ENCODE data around the gene TMEM145.

DNA sequence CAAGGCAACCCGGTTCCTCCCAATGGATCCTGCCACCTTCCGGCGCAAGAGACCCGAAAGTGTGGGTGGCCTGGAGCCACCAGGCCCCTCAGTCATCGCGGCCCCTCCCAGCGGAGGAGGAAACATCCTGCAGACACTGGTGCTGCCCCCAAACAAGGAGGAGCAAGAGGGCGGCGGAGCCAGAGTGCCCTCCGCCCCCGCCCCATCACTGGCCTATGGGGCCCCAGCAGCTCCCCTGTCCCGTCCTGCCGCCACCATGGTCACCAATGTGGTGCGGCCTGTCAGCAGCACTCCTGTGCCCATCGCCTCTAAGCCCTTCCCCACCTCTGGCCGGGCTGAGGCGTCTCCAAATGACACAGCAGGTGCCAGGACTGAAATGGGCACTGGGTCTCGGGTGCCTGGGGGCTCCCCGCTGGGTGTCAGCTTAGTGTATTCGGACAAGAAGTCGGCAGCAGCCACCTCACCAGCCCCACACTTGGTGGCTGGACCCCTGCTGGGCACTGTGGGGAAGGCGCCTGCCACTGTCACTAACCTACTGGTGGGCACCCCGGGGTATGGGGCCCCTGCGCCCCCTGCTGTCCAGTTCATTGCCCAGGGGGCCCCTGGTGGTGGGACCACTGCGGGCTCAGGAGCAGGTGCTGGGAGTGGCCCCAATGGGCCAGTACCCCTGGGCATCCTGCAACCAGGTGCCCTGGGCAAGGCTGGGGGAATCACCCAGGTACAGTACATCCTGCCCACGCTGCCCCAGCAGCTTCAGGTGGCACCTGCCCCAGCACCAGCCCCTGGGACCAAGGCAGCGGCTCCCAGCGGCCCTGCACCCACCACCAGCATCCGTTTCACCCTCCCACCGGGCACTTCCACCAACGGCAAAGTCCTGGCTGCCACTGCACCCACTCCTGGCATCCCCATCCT lies 22.3 kb upstream of the TMEM145 start:
- no peak for TF ChIP-seq NFRKB (IDR thresholded peaks at IDR 0.05; ENCODE audit: low read depth)
- no peak for TF ChIP-seq ZNF212 (CRISPR knock-in tag; IDR thresholded peaks at IDR 0.05)
- no peak for TF ChIP-seq TCF7L2 (IDR thresholded peaks at IDR 0.05; ENCODE audit: low read depth, low read length)
- TF ChIP-seq POLR2AphosphoS5 (IDR thresholded peaks at IDR 0.05; ENCODE audit: control insufficient read depth, insufficient read depth, low read depth, low read length): 0 out of 2 replicates have a peak, but pooled peaks have one; percentile 14
- TF ChIP-seq CBX5 (IDR thresholded peaks at IDR 0.05; ENCODE audit: borderline replicate concordance, low read depth): no peak
- TF ChIP-seq, protein P1, sequence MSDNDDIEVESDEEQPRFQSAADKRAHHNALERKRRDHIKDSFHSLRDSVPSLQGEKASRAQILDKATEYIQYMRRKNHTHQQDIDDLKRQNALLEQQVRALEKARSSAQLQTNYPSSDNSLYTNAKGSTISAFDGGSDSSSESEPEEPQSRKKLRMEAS (CRISPR knock-in tag; IDR thresholded peaks at IDR 0.05): no peak
- TF ChIP-seq, protein P2, sequence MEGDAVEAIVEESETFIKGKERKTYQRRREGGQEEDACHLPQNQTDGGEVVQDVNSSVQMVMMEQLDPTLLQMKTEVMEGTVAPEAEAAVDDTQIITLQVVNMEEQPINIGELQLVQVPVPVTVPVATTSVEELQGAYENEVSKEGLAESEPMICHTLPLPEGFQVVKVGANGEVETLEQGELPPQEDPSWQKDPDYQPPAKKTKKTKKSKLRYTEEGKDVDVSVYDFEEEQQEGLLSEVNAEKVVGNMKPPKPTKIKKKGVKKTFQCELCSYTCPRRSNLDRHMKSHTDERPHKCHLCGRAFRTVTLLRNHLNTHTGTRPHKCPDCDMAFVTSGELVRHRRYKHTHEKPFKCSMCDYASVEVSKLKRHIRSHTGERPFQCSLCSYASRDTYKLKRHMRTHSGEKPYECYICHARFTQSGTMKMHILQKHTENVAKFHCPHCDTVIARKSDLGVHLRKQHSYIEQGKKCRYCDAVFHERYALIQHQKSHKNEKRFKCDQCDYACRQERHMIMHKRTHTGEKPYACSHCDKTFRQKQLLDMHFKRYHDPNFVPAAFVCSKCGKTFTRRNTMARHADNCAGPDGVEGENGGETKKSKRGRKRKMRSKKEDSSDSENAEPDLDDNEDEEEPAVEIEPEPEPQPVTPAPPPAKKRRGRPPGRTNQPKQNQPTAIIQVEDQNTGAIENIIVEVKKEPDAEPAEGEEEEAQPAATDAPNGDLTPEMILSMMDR (IDR thresholded peaks at IDR 0.05 in 2 of 3, conservative IDR thresholded peaks at IDR 0.05 in 1 of 3; ENCODE audit: insufficient read depth in 2 of 3, low read depth in 1 of 3, low read length in 3 of 3): peak; percentile 50 to 96 (median 67); a peak in 5 of 6 replicates
- TF ChIP-seq ZNF77 (CRISPR knock-in tag; IDR thresholded peaks at IDR 0.05): no peak
- TF ChIP-seq ZNF76 (CRISPR knock-in tag; IDR thresholded peaks at IDR 0.05; ENCODE audit: borderline replicate concordance): no peak
- TF ChIP-seq JUNB (CRISPR knock-in tag; conservative IDR thresholded peaks at IDR 0.05): no peak

Data from K562 (cell line).